H1 (cell line): ENCODE results near the gene GPSM3. TPM values are rescaled to one million over a fixed set of nuclear protein-coding genes. Genes with fewer than 3 reads are reported as not detected.

Source experiments
- CTCF ChIA-PET: fragments of 300-600 bp; sonication (Branson Sonifier 250); formaldehyde crosslinking; loops from one replicate; lab custom pipeline; 2021; ENCODE audit not compliant: partially characterized antibody; lab: Charles Lee
- POLR2A ChIA-PET: fragments of 300-600 bp; sonication (Branson Sonifier 250); formaldehyde crosslinking; loops from one replicate; lab custom pipeline; 2021; ENCODE audit warnings: inconsistent platforms; ENCODE audit not compliant: partially characterized antibody; lab: Charles Lee
- DNase-seq, 2 experiments: peaks; one replicate each; pipeline versions ENCODE4 v3.0.0 to v3.0.0-alpha.2; 2010 to 2022; ENCODE audit warnings: low spot score in 2 of 2, low read depth in 1 of 2, mixed read lengths in 1 of 2
- FAIRE-seq: peaks from 2 replicates; lab custom pipeline; 2011; peaks lifted over from hg19 to GRCh38; lab: Jason Lieb, UNC
- H2AFZ ChIP-seq: 2 replicates; pipeline ENCODE4 v1.8.1; 2012; ENCODE audit warnings: low read length, inconsistent platforms
- H2AK5ac ChIP-seq: 2 replicates; pipeline ENCODE4 v1.6.1; 2013; ENCODE audit warnings: low read depth, low read length
- H2BK120ac ChIP-seq: replicated peaks from 2 replicates; pipeline ENCODE3; 2013; ENCODE audit warnings: low read depth, low read length, inconsistent platforms
- H2BK12ac ChIP-seq: 2 replicates; pipeline ENCODE4 v1.6.1; 2013; ENCODE audit warnings: low read depth, low read length
- H2BK15ac ChIP-seq: 2 replicates; pipeline ENCODE4 v1.6.1; 2013; ENCODE audit warnings: low read length
- H2BK20ac ChIP-seq: 2 replicates; pipeline ENCODE4 v1.6.1; 2013; ENCODE audit warnings: low read length
- H2BK5ac ChIP-seq: 2 replicates; pipeline ENCODE4 v1.6.1; 2013; ENCODE audit warnings: low read depth, low read length
- H3K14ac ChIP-seq: 2 replicates; pipeline ENCODE4 v1.6.1; 2013; ENCODE audit warnings: inconsistent platforms; ENCODE audit not compliant: insufficient read length
- H3K18ac ChIP-seq: 2 replicates; pipeline ENCODE4 v1.6.1; 2013; ENCODE audit warnings: low read length; ENCODE audit errors: extremely low read depth
- H3K23ac ChIP-seq: 2 replicates; pipeline ENCODE4 v1.6.1; 2013; ENCODE audit warnings: inconsistent platforms; ENCODE audit not compliant: insufficient read length
- H3K23me2 ChIP-seq: 2 replicates; pipeline ENCODE4 v1.6.1; 2013; ENCODE audit warnings: low read depth, low read length
- H3K27ac ChIP-seq: 2 replicates; pipeline ENCODE4 v1.6.1; 2011; ENCODE audit warnings: low read depth, low read length, inconsistent platforms
- H3K27me3 ChIP-seq, 4 experiments: replicated peaks in 1 of 4; 1 replicate in 1 of 4; 2 replicates in 3 of 4; pipeline versions ENCODE4 v1.6.1 to v1.8.1; 2011 to 2013; ENCODE audit warnings: low read length in 3 of 4, mild to moderate bottlenecking in 3 of 4, inconsistent platforms in 2 of 4, mixed read lengths in 2 of 4, moderate library complexity in 1 of 4; ENCODE audit not compliant: control insufficient read depth in 3 of 4, insufficient read depth in 3 of 4; ENCODE audit errors: extremely low read depth in 1 of 4
- H3K36me3 ChIP-seq, 4 experiments: 2 replicates each; pipeline versions ENCODE4 v1.6.1 to v1.8.1; 2011 to 2013; ENCODE audit warnings: mild to moderate bottlenecking in 4 of 4, low read length in 3 of 4, moderate library complexity in 2 of 4, control low read depth in 1 of 4, inconsistent platforms in 1 of 4; ENCODE audit not compliant: insufficient read depth in 4 of 4, control insufficient read depth in 2 of 4
- H3K4ac ChIP-seq: replicated peaks from 2 replicates; pipeline ENCODE3; 2013; ENCODE audit warnings: low read length, low read depth, mixed read lengths, inconsistent platforms; ENCODE audit not compliant: insufficient read length
- H3K4me1 ChIP-seq, 4 experiments: replicated peaks in 1 of 4; 1 replicate in 1 of 4; 2 replicates in 3 of 4; pipeline versions ENCODE4 v1.6.1 to v1.8.1; 2011 to 2013; ENCODE audit warnings: low read length in 3 of 4, inconsistent platforms in 2 of 4, mixed read lengths in 1 of 4; ENCODE audit not compliant: insufficient read depth in 4 of 4, control insufficient read depth in 3 of 4
- H3K4me2 ChIP-seq, 2 experiments: 2 replicates each; pipeline versions ENCODE4 v1.6.1 to v1.8.1; 2011 to 2013; ENCODE audit warnings: low read depth in 2 of 2, low read length in 2 of 2, control low read depth in 1 of 2, inconsistent platforms in 1 of 2, mild to moderate bottlenecking in 1 of 2; ENCODE audit not compliant: insufficient read depth in 1 of 2
- H3K4me3 ChIP-seq, 4 experiments: fragments of 200-600, 300-600 bp in 1 of 4; sonication (generic), shearing (Covaris generic), sonication (Bioruptor Twin) in 1 of 4; 2 replicates each; pipeline versions ENCODE4 v1.5.1 to v1.8.1; 2011 to 2016; ENCODE audit warnings: low read length in 4 of 4, low read depth in 3 of 4, control low read depth in 2 of 4, inconsistent platforms in 2 of 4, mild to moderate bottlenecking in 2 of 4, mixed read lengths in 1 of 4, moderate library complexity in 1 of 4; ENCODE audit not compliant: insufficient read depth in 2 of 4; ENCODE audit errors: extremely low read depth in 1 of 4
- H3K56ac ChIP-seq: replicated peaks from 2 replicates; pipeline ENCODE3; 2013; ENCODE audit warnings: low read depth, mild to moderate bottlenecking, mixed read lengths, low read length, inconsistent platforms; ENCODE audit not compliant: insufficient read length
- H3K79me1 ChIP-seq: 2 replicates; pipeline ENCODE4 v1.6.1; 2013; ENCODE audit warnings: low read depth, low read length, control low read depth
- H3K79me2 ChIP-seq, 2 experiments: 2 replicates each; pipeline versions ENCODE4 v1.6.1 to v1.8.1; 2012 to 2013; ENCODE audit warnings: low read length in 2 of 2, mild to moderate bottlenecking in 2 of 2, inconsistent platforms in 1 of 2; ENCODE audit not compliant: insufficient read depth in 2 of 2, control insufficient read depth in 1 of 2
- H3K9ac ChIP-seq, 4 experiments: replicated peaks in 1 of 4; 1 replicate in 1 of 4; 2 replicates in 3 of 4; pipeline versions ENCODE4 v1.6.1 to v1.8.1; 2011 to 2013; ENCODE audit warnings: low read depth in 3 of 4, low read length in 3 of 4, control low read depth in 2 of 4, mild to moderate bottlenecking in 2 of 4, moderate library complexity in 2 of 4, inconsistent platforms in 1 of 4; ENCODE audit errors: extremely low read depth in 1 of 4
- H3K9me3 ChIP-seq, 2 experiments: 2 replicates each; pipeline versions ENCODE4 v1.6.1 to v1.8.1; 2012 to 2013; ENCODE audit warnings: mild to moderate bottlenecking in 2 of 2, moderate library complexity in 2 of 2, control low read depth in 1 of 2, inconsistent platforms in 1 of 2, low read depth in 1 of 2, low read length in 1 of 2, mixed read lengths in 1 of 2; ENCODE audit not compliant: insufficient read depth in 2 of 2
- H4K20me1 ChIP-seq, 2 experiments: replicated peaks in 1 of 2; 2 replicates each; pipeline versions ENCODE3 to v1.8.1; 2011 to 2013; ENCODE audit warnings: inconsistent platforms in 2 of 2, low read length in 2 of 2, mild to moderate bottlenecking in 1 of 2; ENCODE audit not compliant: insufficient read depth in 2 of 2, control insufficient read depth in 1 of 2
- H4K5ac ChIP-seq: 2 replicates; pipeline ENCODE4 v1.6.1; 2013; ENCODE audit warnings: low read length, low read depth, mixed read lengths, inconsistent platforms; ENCODE audit not compliant: insufficient read length
- H4K8ac ChIP-seq: 2 replicates; pipeline ENCODE4 v1.8.0; 2013; ENCODE audit warnings: mild to moderate bottlenecking, moderate library complexity, low read length, inconsistent platforms; ENCODE audit not compliant: insufficient read depth; ENCODE audit errors: extremely low read depth
- H4K91ac ChIP-seq: replicated peaks from 2 replicates; pipeline ENCODE3; 2013; ENCODE audit warnings: low read length, mixed read lengths, inconsistent platforms; ENCODE audit not compliant: insufficient read length
- ASH2L ChIP-seq: fragments of 200-600, 300-600 bp; sonication (generic); IDR thresholded peaks from one replicate; pipeline ENCODE4 v1.7.1; 2017; ENCODE audit warnings: low read length
- CBX8 ChIP-seq: fragments of 300-800, 300-1000 bp; sonication (generic); IDR thresholded peaks from 2 replicates; pipeline ENCODE4 v1.7.1; 2016; ENCODE audit warnings: low read depth, low read length, borderline replicate concordance
- CHD2 ChIP-seq: IDR thresholded peaks from 2 replicates; pipeline ENCODE4 v1.6.1; 2012; ENCODE audit warnings: low read length, improper control_type of control experiment
- JUND ChIP-seq: IDR thresholded peaks from 2 replicates; pipeline ENCODE4 v1.6.1; 2011; ENCODE audit warnings: mild to moderate bottlenecking, improper control_type of control experiment, low read length
- KDM4A ChIP-seq: IDR thresholded peaks from one replicate; pipeline ENCODE4 v1.7.1; 2012; ENCODE audit warnings: low read depth, mild to moderate bottlenecking, moderate library complexity, low read length, inconsistent platforms; ENCODE audit not compliant: severe bottlenecking
- NRF1 ChIP-seq: IDR thresholded peaks from 2 replicates; pipeline ENCODE4 v1.6.1; 2011; ENCODE audit warnings: mild to moderate bottlenecking, low read depth, low read length, improper control_type of control experiment
- RXRA ChIP-seq: IDR thresholded peaks from 2 replicates; pipeline ENCODE4 v1.6.1; 2011; ENCODE audit warnings: low read depth, mild to moderate bottlenecking, low read length, moderate library complexity; ENCODE audit not compliant: insufficient read depth
- SP4 ChIP-seq: IDR thresholded peaks from 2 replicates; pipeline ENCODE4 v1.6.1; 2012; ENCODE audit warnings: low read length, inconsistent platforms
- TBP ChIP-seq: IDR thresholded peaks from 2 replicates; pipeline ENCODE4 v1.6.1; 2011; ENCODE audit warnings: low read depth, low read length, improper control_type of control experiment
- WGBS, 2 experiments: shearing (Covaris generic) in 1 of 2; methylation state at CpG; one replicate each; pipeline versions ENCODE4 v1.1.6 to v1.1.7; 2013 to 2015; ENCODE audit warnings: low lambda C conversion rate in 2 of 2, mixed read lengths in 2 of 2, inconsistent platforms in 1 of 2, low coverage in 1 of 2, missing lambda C conversion rate in 1 of 2; ENCODE audit not compliant: insufficient replicate concordance in 2 of 2, insufficient coverage in 1 of 2, insufficient read length in 1 of 2; ENCODE audit errors: extremely low coverage in 1 of 2, missing lambda C conversion rate in 1 of 2; 5-methylcytosine and 5-hydroxymethylcytosine counted together
- polyA plus RNA-seq, 7 experiments: library from polyadenylated mRNA; depleted of rRNA in 3 of 7; stranded (reverse) in 5 of 7; unstranded in 2 of 7; fragments of >200 nt in 5 of 7; fragments of 200-250 nt in 2 of 7; gene quantifications; 1 replicate in 5 of 7; 2 replicates in 1 of 7; 4 replicates in 1 of 7; pipeline versions ENCODE4 v1.2.1 to v1.2.3, GENCODE V29; 2011 to 2013; ENCODE audit warnings: missing spikeins in 2 of 7, mixed read lengths in 2 of 7
- total RNA-seq: library from RNA; stranded (reverse); fragmentation: NEBNext Ultra II Directional; extraction: Animal tissue kit (Norgen Biotek cat#: 25700); gene quantifications from 2 replicates; pipeline ENCODE4 v1.2.1, GENCODE V29; 2021
- TF ChIP-seq, protein P1 (sequence below): IDR thresholded peaks from 2 replicates; pipeline ENCODE4 v1.6.1; 2011; ENCODE audit warnings: low read length, improper control_type of control experiment

Gene GPSM3
- total and polyA plus RNA-seq, 2 of the 8 experiments (the other 6 are each of a cell fraction or from before 2014, with no cell fraction given): 6.6 to 9.8 TPM

GRCh38 chr6:32216998-32217397 is 24.6 kb upstream of the GPSM3 start:
- H3K79me2 ChIP-seq: no peaks in the 10 kb centered on the region
- no peak overlapping the region for H3K4me2 ChIP-seq
- no peaks in the 10 kb centered on the region for H3K4me1 ChIP-seq
- no peak overlapping the region for H2BK12ac ChIP-seq
- no peaks in the 10 kb centered on the region for H3K36me3 ChIP-seq
- no peak overlapping the region for H3K23ac ChIP-seq
- no peak overlapping the region for H3K9ac ChIP-seq
- H2AFZ ChIP-seq: no peak overlapping the region
- no peak for FAIRE-seq
- H3K4me3 ChIP-seq: no peak overlapping the region
- no peak overlapping the region for H2BK5ac ChIP-seq
- no peak overlapping the region for H4K5ac ChIP-seq
- H3K27me3 ChIP-seq: no peaks in the 10 kb centered on the region
- no peak for DNase-seq
- no peak for TF ChIP-seq NRF1
- TF ChIP-seq RXRA: no peak
- no peak for TF ChIP-seq KDM4A
- no peak for TF ChIP-seq TBP
- no peak for TF ChIP-seq CHD2
- TF ChIP-seq ASH2L: no peak
- TF ChIP-seq, protein P1, sequence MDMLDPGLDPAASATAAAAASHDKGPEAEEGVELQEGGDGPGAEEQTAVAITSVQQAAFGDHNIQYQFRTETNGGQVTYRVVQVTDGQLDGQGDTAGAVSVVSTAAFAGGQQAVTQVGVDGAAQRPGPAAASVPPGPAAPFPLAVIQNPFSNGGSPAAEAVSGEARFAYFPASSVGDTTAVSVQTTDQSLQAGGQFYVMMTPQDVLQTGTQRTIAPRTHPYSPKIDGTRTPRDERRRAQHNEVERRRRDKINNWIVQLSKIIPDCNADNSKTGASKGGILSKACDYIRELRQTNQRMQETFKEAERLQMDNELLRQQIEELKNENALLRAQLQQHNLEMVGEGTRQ: no peak
- no peak for TF ChIP-seq SP4
- no peak for TF ChIP-seq CBX8
- no peak for TF ChIP-seq JUND
- H4K8ac ChIP-seq: no peak overlapping the region
- no peak overlapping the region for H3K4ac ChIP-seq
- no peak overlapping the region for H3K27ac ChIP-seq
- WGBS, 2 experiments: 92% methylated on average over 6 of the region's 11 CpGs; no CpG with 5 or more reads in 1 of the 2 experiments
- no peak overlapping the region for H3K56ac ChIP-seq
- no peaks in the 10 kb centered on the region for H3K9me3 ChIP-seq
- no peak overlapping the region for H2BK20ac ChIP-seq
- H4K20me1 ChIP-seq: no peaks in the 10 kb centered on the region
- no peaks in the 10 kb centered on the region; the same call in 1 of the 2 replicates for H3K23me2 ChIP-seq
- ChIA-PET CTCF (interaction anchor here (0.8 to 0.9 kb wide), 2 partner anchors 154 to 444 kb away, joined by 3 to 4 read pairs; no protein-coding TSS in a partner anchor), POLR2A (interaction anchor here (0.5 kb wide), 1 partner anchor 81 kb away, joined by 3 read pairs; no protein-coding TSS in a partner anchor)
- no peak overlapping the region for H2BK15ac ChIP-seq
- H2AK5ac ChIP-seq: no peak overlapping the region
- H3K14ac ChIP-seq: no peak overlapping the region
- no peak overlapping the region for H4K91ac ChIP-seq
- no peak overlapping the region for H3K18ac ChIP-seq
- no peak overlapping the region for H2BK120ac ChIP-seq
- no peaks in the 10 kb centered on the region; the same call in 1 of the 2 replicates for H3K79me1 ChIP-seq
